ENCODE data around the gene C19orf12.

DNA sequence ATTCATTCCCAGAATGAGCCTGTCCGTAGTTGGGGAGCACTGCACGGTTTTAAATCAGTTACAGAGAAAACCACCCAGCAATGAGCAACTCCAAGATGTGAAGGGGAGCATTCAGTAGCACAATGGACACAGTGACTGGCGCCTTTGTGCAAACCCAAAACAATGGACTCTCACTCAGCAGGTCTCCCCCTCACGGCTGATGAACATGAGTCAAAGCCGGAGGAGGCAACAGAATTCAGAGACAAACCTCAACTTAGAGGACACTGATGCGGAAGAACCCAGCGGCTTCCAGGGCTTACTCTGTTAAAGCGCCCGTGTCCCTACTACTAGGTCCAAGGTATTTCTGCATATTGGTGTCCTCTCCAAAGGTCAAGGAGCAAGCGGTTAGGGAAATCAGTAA is 32.1 kb downstream of the C19orf12 start:
- TF ChIP-seq, protein P1, sequence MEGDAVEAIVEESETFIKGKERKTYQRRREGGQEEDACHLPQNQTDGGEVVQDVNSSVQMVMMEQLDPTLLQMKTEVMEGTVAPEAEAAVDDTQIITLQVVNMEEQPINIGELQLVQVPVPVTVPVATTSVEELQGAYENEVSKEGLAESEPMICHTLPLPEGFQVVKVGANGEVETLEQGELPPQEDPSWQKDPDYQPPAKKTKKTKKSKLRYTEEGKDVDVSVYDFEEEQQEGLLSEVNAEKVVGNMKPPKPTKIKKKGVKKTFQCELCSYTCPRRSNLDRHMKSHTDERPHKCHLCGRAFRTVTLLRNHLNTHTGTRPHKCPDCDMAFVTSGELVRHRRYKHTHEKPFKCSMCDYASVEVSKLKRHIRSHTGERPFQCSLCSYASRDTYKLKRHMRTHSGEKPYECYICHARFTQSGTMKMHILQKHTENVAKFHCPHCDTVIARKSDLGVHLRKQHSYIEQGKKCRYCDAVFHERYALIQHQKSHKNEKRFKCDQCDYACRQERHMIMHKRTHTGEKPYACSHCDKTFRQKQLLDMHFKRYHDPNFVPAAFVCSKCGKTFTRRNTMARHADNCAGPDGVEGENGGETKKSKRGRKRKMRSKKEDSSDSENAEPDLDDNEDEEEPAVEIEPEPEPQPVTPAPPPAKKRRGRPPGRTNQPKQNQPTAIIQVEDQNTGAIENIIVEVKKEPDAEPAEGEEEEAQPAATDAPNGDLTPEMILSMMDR (IDR thresholded peaks at IDR 0.05) = no peak
- no peak for TF ChIP-seq POLR2AphosphoS5 (IDR thresholded peaks at IDR 0.05)

Measured in upper lobe of left lung (tissue), 4 donors.